CD14-positive monocyte (primary cell): ENCODE results near the gene RNF13. TPM values are rescaled to one million over a fixed set of nuclear protein-coding genes. Genes with fewer than 3 reads are reported as not detected.
A peak's percentile ranks its signal among the peaks of the same experiment; 100 is the strongest.

Experiments used
- DNase-seq, 3 donors: peaks; one replicate each; pipeline ENCODE4 v3.0.0-alpha.2; 2011 to 2022
- H2AFZ ChIP-seq: 2 replicates; pipeline ENCODE4 v1.6.0; 2012; ENCODE audit warnings: mild to moderate bottlenecking, low read depth, low read length, inconsistent platforms; ENCODE audit not compliant: insufficient read depth, poor library complexity, severe bottlenecking
- H3K27ac ChIP-seq, 2 donors: 1 replicate in 1 of 2; 2 replicates in 1 of 2; pipeline ENCODE4 v1.5.1; 2012 to 2013; ENCODE audit warnings: low read length in 2 of 2, control low read depth in 1 of 2, inconsistent platforms in 1 of 2, low read depth in 1 of 2, mild to moderate bottlenecking in 1 of 2
- H3K27me3 ChIP-seq, 2 donors: one replicate each; pipeline versions ENCODE4 v1.6.0 to v1.6.1; 2011 to 2013; ENCODE audit warnings: low read length in 2 of 2; ENCODE audit not compliant: control insufficient read depth in 2 of 2, insufficient read depth in 2 of 2
- H3K36me3 ChIP-seq, 2 donors: replicated peaks in 1 of 2; 1 replicate in 1 of 2; 2 replicates in 1 of 2; pipeline versions ENCODE4 v1.5.1 to v1.6.1; 2012 to 2013; ENCODE audit warnings: low read length in 2 of 2, control low read depth in 1 of 2, inconsistent platforms in 1 of 2, mild to moderate bottlenecking in 1 of 2; ENCODE audit not compliant: insufficient read depth in 2 of 2, control insufficient read depth in 1 of 2
- H3K4me1 ChIP-seq, 2 donors: 1 replicate in 1 of 2; 2 replicates in 1 of 2; pipeline versions ENCODE4 v1.5.1 to v1.6.1; 2012 to 2013; ENCODE audit warnings: low read length in 2 of 2, control low read depth in 1 of 2, inconsistent platforms in 1 of 2, mild to moderate bottlenecking in 1 of 2, moderate library complexity in 1 of 2; ENCODE audit not compliant: insufficient read depth in 2 of 2, control insufficient read depth in 1 of 2
- H3K4me2 ChIP-seq: replicated peaks from 2 replicates; pipeline ENCODE3; 2012; ENCODE audit warnings: low read length, moderate library complexity, mild to moderate bottlenecking; ENCODE audit not compliant: poor library complexity, severe bottlenecking; ENCODE audit errors: extremely low read depth
- H3K4me3 ChIP-seq, 3 experiments: fragments of 200-600 bp in 1 of 3; sonication (generic) in 1 of 3; replicated peaks in 1 of 3; 1 replicate in 2 of 3; 2 replicates in 1 of 3; pipeline ENCODE4 v1.5.1; 2011 to 2013; ENCODE audit warnings: low read length in 3 of 3, mild to moderate bottlenecking in 3 of 3, control low read depth in 2 of 3, low read depth in 2 of 3, inconsistent platforms in 1 of 3, moderate library complexity in 1 of 3
- H3K79me2 ChIP-seq: 2 replicates; pipeline ENCODE4 v1.6.0; 2012; ENCODE audit warnings: mild to moderate bottlenecking, control low read depth, inconsistent platforms, low read length, moderate library complexity; ENCODE audit not compliant: insufficient read depth
- H3K9ac ChIP-seq: 2 replicates; pipeline ENCODE4 v1.6.0; 2017; ENCODE audit warnings: low read length, mild to moderate bottlenecking; ENCODE audit not compliant: insufficient read depth, poor library complexity, severe bottlenecking
- H3K9me3 ChIP-seq, 2 donors: replicated peaks in 1 of 2; 1 replicate in 1 of 2; 2 replicates in 1 of 2; pipeline versions ENCODE4 v1.5.1 to v1.6.1; 2012 to 2013; ENCODE audit warnings: low read length in 2 of 2, control low read depth in 1 of 2; ENCODE audit not compliant: control insufficient read depth in 1 of 2, insufficient read depth in 1 of 2
- H4K20me1 ChIP-seq: 2 replicates; pipeline ENCODE4 v1.6.0; 2012; ENCODE audit warnings: mild to moderate bottlenecking, low read length, control low read depth, moderate library complexity; ENCODE audit not compliant: insufficient read depth
- H3K27ac Mint-ChIP-seq, 7 donors: one replicate each; pipeline ENCODE4 v1.8.0; 2020; ENCODE audit warnings: mild to moderate bottlenecking in 7 of 7, mixed read lengths in 7 of 7, moderate library complexity in 6 of 7, inconsistent platforms in 2 of 7
- H3K27me3 Mint-ChIP-seq, 3 donors: one replicate each; pipeline ENCODE4 v1.8.0; 2021 to 2022; ENCODE audit warnings: low read depth in 3 of 3, mild to moderate bottlenecking in 3 of 3, mixed read lengths in 3 of 3, moderate library complexity in 3 of 3, inconsistent platforms in 1 of 3
- H3K36me3 Mint-ChIP-seq, 2 donors: one replicate each; pipeline ENCODE4 v1.8.0; 2020; ENCODE audit warnings: mixed read lengths in 2 of 2, inconsistent platforms in 1 of 2, mild to moderate bottlenecking in 1 of 2
- H3K4me1 Mint-ChIP-seq: one replicate; pipeline ENCODE4 v1.8.0; 2020; ENCODE audit warnings: mild to moderate bottlenecking, mixed read lengths
- H3K4me3 Mint-ChIP-seq, 2 donors: one replicate each; pipeline ENCODE4 v1.8.0; 2020; ENCODE audit warnings: mild to moderate bottlenecking in 2 of 2, mixed read lengths in 2 of 2, moderate library complexity in 1 of 2
- H3K9me3 Mint-ChIP-seq, 7 donors: one replicate each; pipeline ENCODE4 v1.8.0; 2020 to 2022; ENCODE audit warnings: mixed read lengths in 7 of 7, mild to moderate bottlenecking in 6 of 7, moderate library complexity in 6 of 7, inconsistent platforms in 2 of 7
- WGBS: methylation state at CpG from one replicate; pipeline ENCODE4 v1.1.5; 2013; ENCODE audit warnings: missing lambda C conversion rate; ENCODE audit not compliant: insufficient coverage; 5-methylcytosine and 5-hydroxymethylcytosine counted together
- intact Hi-C, 2 donors: fragments of 100-400 bp; cut with micrococcal nuclease; formaldehyde crosslinking; loops; one replicate each; pipeline versions ENCODE4 v1.15.0 to v1.15.1; 2023
- polyA plus RNA-seq, 3 donors: library from polyadenylated mRNA; depleted of rRNA in 1 of 3; unstranded in 2 of 3; stranded (reverse) in 1 of 3; fragments of 300-500 nt in 2 of 3; fragments of >200 nt in 1 of 3; fragmentation: Illumina TruSeq in 2 of 3; gene quantifications; 1 replicate in 2 of 3; 2 replicates in 1 of 3; pipeline ENCODE4 v1.2.3, GENCODE V29; 2012 to 2021
- TF ChIP-seq, protein P1 (sequence below): fragments of 200-600 bp; IDR thresholded peaks from one replicate; pipeline ENCODE4 v1.8.0; 2022; ENCODE audit warnings: antibody characterized with exemption, mild to moderate bottlenecking

RNF13 gene
- polyA plus RNA-seq, 3 donors: 95.4 to 481 (median 462) TPM

DNA sequence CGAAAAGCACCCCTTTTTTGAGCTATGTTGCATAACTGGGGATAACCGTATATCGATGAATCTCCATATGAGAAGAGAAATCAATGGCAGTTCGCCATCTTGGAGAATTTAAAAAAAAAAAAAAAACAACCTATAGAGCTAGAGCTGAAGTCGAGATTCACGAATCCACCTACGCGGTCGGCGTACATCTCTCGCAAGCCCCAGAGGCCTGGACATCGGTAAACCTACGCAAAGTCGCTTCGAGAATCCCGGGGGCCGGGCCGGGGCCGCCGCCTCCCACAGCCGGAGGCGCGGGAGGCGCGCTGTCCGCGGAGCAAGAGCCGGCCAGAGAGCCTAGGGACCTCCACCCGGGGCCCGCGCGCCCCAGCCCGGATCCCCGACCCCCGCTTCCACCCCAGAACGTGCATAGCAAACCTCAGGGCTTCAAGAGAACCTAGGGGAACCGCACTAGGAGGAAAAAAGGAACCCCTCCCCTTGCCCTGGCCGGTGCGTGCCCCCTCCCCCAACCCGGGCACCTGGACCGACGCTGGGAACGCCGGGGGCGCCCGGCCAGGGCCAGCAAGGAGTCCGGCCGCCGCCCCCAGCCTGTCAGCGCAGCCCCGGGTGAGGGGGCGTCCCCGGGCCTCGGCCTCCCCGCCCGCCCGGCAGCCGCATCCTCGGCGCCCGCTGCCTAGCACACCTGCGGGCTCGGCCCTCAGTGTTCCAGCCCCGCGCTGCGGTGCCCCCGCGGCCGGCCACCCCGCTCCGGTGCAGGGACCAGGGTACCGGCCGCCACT, 157.1 kb downstream of the RNF13 start:
- peaks cover 0 to 15% (median 6%) of the 10 kb centered on the region in 7 donors for H3K9me3 Mint-ChIP-seq
- peaks cover 50 to 67% (median 55%) of the 10 kb centered on the region in 3 donors for H3K27me3 Mint-ChIP-seq
- H3K4me1 Mint-ChIP-seq: peaks cover 21% of the 10 kb centered on the region
- H3K36me3 Mint-ChIP-seq: peaks cover 21 to 26% of the 10 kb centered on the region in 2 donors
- H3K9ac ChIP-seq: peak overlapping the region; percentile 30
- peaks cover 11 to 25% of the 10 kb centered on the region in 2 donors for H3K4me1 ChIP-seq
- H3K27me3 ChIP-seq: peaks cover 55 to 61% of the 10 kb centered on the region in 2 donors
- peaks cover 0 to 12% of the 10 kb centered on the region in 2 donors for H3K36me3 ChIP-seq
- H3K27ac Mint-ChIP-seq: no peak overlapping the region
- intact Hi-C loops: loop anchor here in 1 of 2 donors (5.0 to 10.0 kb wide), 2 partner anchors 215 to 252 kb away; no protein-coding TSS in a partner anchor
- peak overlapping the region; percentile 86 to 88 for H3K4me3 Mint-ChIP-seq
- peak; percentile 21 to 43 (median 32) for DNase-seq
- no peaks in the 10 kb centered on the region for H3K9me3 ChIP-seq
- no peaks in the 10 kb centered on the region for H3K79me2 ChIP-seq
- H2AFZ ChIP-seq: peak overlapping the region; percentile 57
- under 1% methylated on average over 71 of the region's 73 CpGs for WGBS
- TF ChIP-seq, protein P1, sequence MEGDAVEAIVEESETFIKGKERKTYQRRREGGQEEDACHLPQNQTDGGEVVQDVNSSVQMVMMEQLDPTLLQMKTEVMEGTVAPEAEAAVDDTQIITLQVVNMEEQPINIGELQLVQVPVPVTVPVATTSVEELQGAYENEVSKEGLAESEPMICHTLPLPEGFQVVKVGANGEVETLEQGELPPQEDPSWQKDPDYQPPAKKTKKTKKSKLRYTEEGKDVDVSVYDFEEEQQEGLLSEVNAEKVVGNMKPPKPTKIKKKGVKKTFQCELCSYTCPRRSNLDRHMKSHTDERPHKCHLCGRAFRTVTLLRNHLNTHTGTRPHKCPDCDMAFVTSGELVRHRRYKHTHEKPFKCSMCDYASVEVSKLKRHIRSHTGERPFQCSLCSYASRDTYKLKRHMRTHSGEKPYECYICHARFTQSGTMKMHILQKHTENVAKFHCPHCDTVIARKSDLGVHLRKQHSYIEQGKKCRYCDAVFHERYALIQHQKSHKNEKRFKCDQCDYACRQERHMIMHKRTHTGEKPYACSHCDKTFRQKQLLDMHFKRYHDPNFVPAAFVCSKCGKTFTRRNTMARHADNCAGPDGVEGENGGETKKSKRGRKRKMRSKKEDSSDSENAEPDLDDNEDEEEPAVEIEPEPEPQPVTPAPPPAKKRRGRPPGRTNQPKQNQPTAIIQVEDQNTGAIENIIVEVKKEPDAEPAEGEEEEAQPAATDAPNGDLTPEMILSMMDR: no peak
- H3K4me2 ChIP-seq: peak overlapping the region; percentile 85
- H4K20me1 ChIP-seq: peaks cover 42% of the 10 kb centered on the region
- H3K4me3 ChIP-seq: peak overlapping the region; percentile 34 to 73 (median 39)
- no peak overlapping the region for H3K27ac ChIP-seq

DNA sequence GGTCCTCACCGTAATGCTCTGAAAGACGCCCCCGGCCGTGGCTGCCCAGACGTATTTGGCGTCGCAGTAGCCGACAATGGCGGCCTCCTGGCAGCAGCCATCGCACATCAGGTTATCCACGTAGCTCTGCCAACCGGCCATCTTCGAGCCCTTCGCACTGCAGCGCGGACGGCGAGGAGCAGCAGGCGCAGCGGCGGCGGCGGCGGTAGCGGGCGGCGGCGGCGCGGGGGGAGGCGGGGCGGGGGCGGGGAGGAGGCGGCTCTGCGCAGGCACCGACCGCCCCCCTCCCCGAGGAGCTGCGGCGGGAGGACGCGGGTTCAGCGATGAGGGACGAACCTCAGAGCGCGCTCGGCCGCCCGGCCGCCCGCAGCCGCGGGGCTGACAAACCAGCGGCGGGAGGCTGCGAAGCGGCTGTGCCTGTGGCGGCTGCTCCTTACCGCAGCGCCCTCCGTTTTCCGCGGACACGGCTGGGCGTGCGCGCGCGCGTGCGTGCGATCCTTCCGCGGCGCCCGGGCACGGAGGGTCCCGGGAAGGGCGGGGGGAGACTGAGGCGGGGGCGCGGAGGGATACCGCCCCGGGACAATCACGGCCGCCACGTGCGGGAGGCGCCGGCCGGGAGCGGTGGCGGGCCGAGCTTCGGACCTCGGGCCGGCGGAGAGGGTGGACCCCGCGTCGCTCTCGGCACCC, 157.8 kb downstream of the RNF13 start, which contains the start of gene PFN2:
Gene PFN2 (minus strand): TSS at position 180 of the 687 bp plus-strand sequence. CDS start 39 bp downstream, at position 141.
- peaks cover 0 to 12% of the 10 kb centered on the region in 2 donors for H3K36me3 ChIP-seq
- Mint-ChIP-seq H3K9me3 (peaks cover 0 to 15% (median 6%) of the 10 kb centered on the region in 7 donors), H3K27me3 (peaks cover 57 to 75% (median 57%) of the 10 kb centered on the region in 3 donors), H3K4me3 (peak within 1 kb of the TSS; percentile 87 to 94), H3K4me1 (peaks cover 21% of the 10 kb centered on the region), H3K36me3 (peaks cover 15 to 23% of the 10 kb centered on the region in 2 donors), H3K27ac (peak within 1 kb of the TSS in 2 of 7 donors; percentile 42 to 75)
- H3K27ac ChIP-seq: no peak within 1 kb of the TSS
- H3K9ac ChIP-seq: peak within 1 kb of the TSS; percentile 30
- no peaks in the 10 kb centered on the region for H3K9me3 ChIP-seq
- H3K4me1 ChIP-seq: peaks cover 11 to 25% of the 10 kb centered on the region in 2 donors
- H3K27me3 ChIP-seq: peaks cover 63 to 68% of the 10 kb centered on the region in 2 donors
- intact Hi-C loops: no loop called here
- H3K79me2 ChIP-seq: no peaks in the 10 kb centered on the region
- peak within 1 kb of the TSS; percentile 63 for H2AFZ ChIP-seq
- peaks cover 36% of the 10 kb centered on the region for H4K20me1 ChIP-seq
- WGBS: under 1% methylated on average over 101 of the region's 102 CpGs
- peak in 2 of 3 donors; percentile 13 for DNase-seq
- TF ChIP-seq, protein P1: no peak
- peak within 1 kb of the TSS; percentile 85 for H3K4me2 ChIP-seq
- H3K4me3 ChIP-seq: peak within 1 kb of the TSS; percentile 34 to 73 (median 39)
